Cardiac fibroblast (primary cell): ENCODE data around the gene BEND7.
"Not testable (repeated sequence)": the region's sequence is repeated elsewhere in the genome, so short reads cannot be mapped to it uniquely, and the experiment has no call there.

Experiments
- DNase-seq, 2 donors: peaks; one replicate each; pipeline versions ENCODE4 v3.0.0 to v3.0.0-alpha.2; 2010; ENCODE audit warnings: low read depth in 2 of 2
- H3K4me3 ChIP-seq, 2 donors: replicated peaks in 1 of 2; 1 replicate in 1 of 2; 2 replicates in 1 of 2; pipeline ENCODE4 v1.5.1; 2011; ENCODE audit warnings: low read depth in 2 of 2, low read length in 2 of 2, mild to moderate bottlenecking in 2 of 2, moderate library complexity in 1 of 2
- TF ChIP-seq, protein P1 (sequence below): IDR thresholded peaks from one replicate; pipeline ENCODE4 v1.5.1; 2011; ENCODE audit warnings: low read depth, mild to moderate bottlenecking, low read length, inconsistent platforms

BEND7 gene

GRCh38 chr10:13416760-13417159 is 112.1 kb downstream of the BEND7 start:
- H3K4me3 ChIP-seq = no peak overlapping the region
- TF ChIP-seq, protein P1, sequence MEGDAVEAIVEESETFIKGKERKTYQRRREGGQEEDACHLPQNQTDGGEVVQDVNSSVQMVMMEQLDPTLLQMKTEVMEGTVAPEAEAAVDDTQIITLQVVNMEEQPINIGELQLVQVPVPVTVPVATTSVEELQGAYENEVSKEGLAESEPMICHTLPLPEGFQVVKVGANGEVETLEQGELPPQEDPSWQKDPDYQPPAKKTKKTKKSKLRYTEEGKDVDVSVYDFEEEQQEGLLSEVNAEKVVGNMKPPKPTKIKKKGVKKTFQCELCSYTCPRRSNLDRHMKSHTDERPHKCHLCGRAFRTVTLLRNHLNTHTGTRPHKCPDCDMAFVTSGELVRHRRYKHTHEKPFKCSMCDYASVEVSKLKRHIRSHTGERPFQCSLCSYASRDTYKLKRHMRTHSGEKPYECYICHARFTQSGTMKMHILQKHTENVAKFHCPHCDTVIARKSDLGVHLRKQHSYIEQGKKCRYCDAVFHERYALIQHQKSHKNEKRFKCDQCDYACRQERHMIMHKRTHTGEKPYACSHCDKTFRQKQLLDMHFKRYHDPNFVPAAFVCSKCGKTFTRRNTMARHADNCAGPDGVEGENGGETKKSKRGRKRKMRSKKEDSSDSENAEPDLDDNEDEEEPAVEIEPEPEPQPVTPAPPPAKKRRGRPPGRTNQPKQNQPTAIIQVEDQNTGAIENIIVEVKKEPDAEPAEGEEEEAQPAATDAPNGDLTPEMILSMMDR = no peak
- DNase-seq = no peak

DNA sequence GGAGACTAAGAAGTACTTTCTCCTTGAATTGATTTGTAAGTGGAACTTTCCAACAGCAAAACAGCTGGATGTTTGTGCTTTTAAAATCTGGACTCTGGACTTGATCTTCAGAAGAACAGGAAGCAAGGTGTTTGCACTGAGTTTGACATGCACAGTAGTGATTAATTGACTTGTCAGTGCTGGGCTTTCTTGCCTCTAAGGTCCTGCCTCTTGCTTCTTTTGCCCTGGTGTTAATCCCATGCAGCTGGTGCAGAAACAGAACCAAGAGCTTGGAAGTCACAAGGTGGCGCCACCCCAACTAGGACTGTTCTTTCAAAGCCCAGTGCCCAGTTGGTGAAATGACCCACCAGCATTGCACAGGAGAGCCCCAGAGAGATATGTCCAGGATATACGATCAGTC is 114.0 kb downstream of the BEND7 start:
- H3K4me3 ChIP-seq = no peak overlapping the region
- TF ChIP-seq, protein P1 = no peak
- peak; percentile 15 to 31 for DNase-seq

DNA sequence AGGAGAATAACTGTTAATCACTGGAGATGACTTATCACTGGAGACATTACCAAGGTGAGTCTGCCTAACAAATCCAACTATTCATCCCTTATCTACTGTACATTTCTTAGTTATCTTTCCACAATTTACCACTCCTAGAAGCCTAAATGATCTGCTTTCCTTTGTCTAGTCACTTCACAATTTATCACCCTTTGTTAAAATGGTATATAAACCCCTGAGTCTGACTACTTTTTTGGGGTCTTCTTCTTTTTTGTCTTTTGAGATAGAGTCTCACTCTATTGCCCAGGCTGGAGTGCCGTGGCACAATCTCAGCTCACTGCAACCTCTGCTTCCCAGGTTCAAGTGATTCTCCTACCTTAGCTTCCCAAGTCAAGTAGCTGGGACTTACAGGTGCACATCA is 114.7 kb downstream of the BEND7 start:
- DNase-seq = no peak
- TF ChIP-seq, protein P1 = no peak
- H3K4me3 ChIP-seq = no peak overlapping the region

DNA sequence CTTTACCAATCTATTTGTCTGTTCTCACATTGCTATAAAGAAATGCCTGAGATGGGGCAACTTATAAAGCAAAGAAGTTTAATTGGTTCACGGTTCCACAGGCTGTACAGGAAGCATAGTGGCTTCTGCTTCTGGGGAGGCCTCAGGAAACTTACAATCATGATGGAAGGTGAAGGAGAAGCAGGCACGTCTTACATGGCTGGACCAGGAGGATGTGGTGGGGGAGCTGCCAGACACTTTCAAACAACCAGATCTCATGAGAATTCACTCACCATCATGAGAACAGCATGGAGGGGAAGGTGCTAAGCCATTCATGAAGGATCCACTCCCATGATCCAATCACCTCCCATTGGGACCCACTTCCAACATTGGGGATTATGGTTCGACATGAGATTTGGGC is 115.9 kb downstream of the BEND7 start:
- H3K4me3 ChIP-seq = no peak overlapping the region
- TF ChIP-seq, protein P1 = no peak
- no peak for DNase-seq

GRCh38 chr10:13404791-13405190 is 124.0 kb downstream of the BEND7 start:
- no peak overlapping the region for H3K4me3 ChIP-seq
- DNase-seq = no peak

DNA sequence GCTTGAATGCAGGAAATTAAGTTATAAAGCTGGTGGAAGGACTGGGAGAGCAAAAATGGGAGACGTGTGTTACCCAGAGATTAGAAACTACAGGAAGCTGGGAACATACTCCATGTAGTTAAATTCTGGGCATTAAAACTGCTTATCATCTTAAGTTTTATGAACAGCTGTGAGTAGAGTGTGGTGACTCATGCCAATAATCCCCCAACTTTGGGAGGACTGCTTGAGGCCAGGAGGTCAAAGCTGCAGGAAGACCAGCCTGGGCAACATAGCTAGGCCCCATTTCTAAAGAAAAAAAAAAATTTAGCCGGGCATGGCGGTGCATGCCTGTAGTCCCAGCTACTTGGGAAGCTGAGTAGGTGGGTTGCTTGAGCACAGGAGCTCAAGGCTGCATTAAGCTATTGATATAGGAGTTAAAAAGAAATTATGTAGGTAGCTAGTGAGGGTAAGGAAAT is 124.5 kb downstream of the BEND7 start:
- no peak for DNase-seq
- TF ChIP-seq, protein P1 = no peak
- H3K4me3 ChIP-seq = no peak overlapping the region

More at GRCh38 chr10:13404791-13405190, 124.0 kb downstream of the BEND7 start:
- TF ChIP-seq, protein P1 = no peak

DNA sequence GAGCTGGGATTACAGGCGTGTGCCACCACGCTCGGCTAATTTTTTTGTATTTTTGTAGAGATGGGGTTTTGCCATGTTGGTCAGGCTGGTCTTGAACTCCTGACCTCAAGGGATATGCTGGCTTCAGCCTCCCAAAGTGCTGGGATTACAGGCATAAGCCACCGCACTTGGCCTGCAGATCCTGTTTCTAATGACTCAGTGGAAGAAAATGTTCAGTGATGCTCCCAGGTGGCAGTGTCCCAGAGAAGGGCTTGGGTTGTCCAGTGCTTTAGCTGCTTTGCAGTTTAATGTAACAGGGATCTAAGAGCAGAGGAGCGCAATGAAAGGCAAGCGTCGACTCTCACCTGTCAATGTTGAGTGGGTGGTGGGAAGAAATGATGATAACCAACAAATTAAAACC is 125.4 kb downstream of the BEND7 start:
- not testable (repeated sequence) for H3K4me3 ChIP-seq, DNase-seq
